GM21423 (cell line): ENCODE results near the gene CCDC51.
A peak's percentile ranks its signal among the peaks of the same experiment; 100 is the strongest.
"Not testable (repeated sequence)": the region's sequence is repeated elsewhere in the genome, so short reads cannot be mapped to it uniquely, and the experiment has no call there.

ENCODE experiments used
- ATAC-seq: cut with Tn5 transposase; IDR thresholded peaks from one replicate; pipeline ENCODE4 v1.9.1; 2021; ENCODE audit warnings: mild to moderate bottlenecking, moderate library complexity; ENCODE audit not compliant: unreplicated experiment

Gene CCDC51

GRCh38 chr3:48466386-48467109 lies 26.6 kb upstream of the CCDC51 start:
- ATAC-seq, result peak; percentile 18

- ATAC-seq, result peak; percentile 83
These were observed 25.8 kb upstream of the CCDC51 start for GRCh38 chr3:48465531-48466378.

- no peak for ATAC-seq
These were observed 25.3 kb upstream of the CCDC51 start for GRCh38 chr3:48465237-48465530.

- no peak for ATAC-seq
These were observed 24.8 kb upstream of the CCDC51 start for GRCh38 chr3:48464713-48465221.

- no peak for ATAC-seq
These were observed 23.8 kb upstream of the CCDC51 start for GRCh38 chr3:48463703-48464102.

GRCh38 chr3:48461767-48462166 lies 21.8 kb upstream of the CCDC51 start:
- ATAC-seq, result not testable (repeated sequence)

GRCh38 chr3:48460517-48460902 lies 20.6 kb upstream of the CCDC51 start:
- ATAC-seq, result no peak

- no peak for ATAC-seq
These were observed 20.0 kb upstream of the CCDC51 start for GRCh38 chr3:48459773-48460516.

- no peak for ATAC-seq
These were observed 19.4 kb upstream of the CCDC51 start for GRCh38 chr3:48459331-48459730.

GRCh38 chr3:48456456-48456855 lies 16.5 kb upstream of the CCDC51 start:
- ATAC-seq, result no peak

GRCh38 chr3:48451270-48451669 lies 11.4 kb upstream of the CCDC51 start:
- ATAC-seq, result no peak

GRCh38 chr3:48446425-48447193 lies 6.7 kb upstream of the CCDC51 start, which contains the start of gene ATRIP:
Gene ATRIP (plus strand): TSS chr3:48446737. CDS start chr3:48446846, 109 bp downstream.
- ATAC-seq, result peak; percentile 87

GRCh38 chr3:48446043-48446424 lies 6.1 kb upstream of the CCDC51 start:
- no peak for ATAC-seq

GRCh38 chr3:48445277-48445882 lies 5.5 kb upstream of the CCDC51 start:
- no peak for ATAC-seq

- ATAC-seq, result no peak
These were observed 2.0 kb upstream of the CCDC51 start for GRCh38 chr3:48441940-48442339.

- no peak for ATAC-seq
These were observed 655 bp upstream of the CCDC51 start for GRCh38 chr3:48440590-48440958.

- no peak for ATAC-seq
These were observed 2.1 kb downstream of the CCDC51 start for GRCh38 chr3:48437812-48438211.

GRCh38 chr3:48436855-48437254 lies 3.1 kb downstream of the CCDC51 start:
- no peak for ATAC-seq

GRCh38 chr3:48436477-48436787 lies 3.5 kb downstream of the CCDC51 start:
- no peak for ATAC-seq

- ATAC-seq, result peak; percentile 35
These were observed 4.0 kb downstream of the CCDC51 start for GRCh38 chr3:48435774-48436476.
